NCI-H82 (cell line): ENCODE measurements around the gene KCNH1.

Source experiments
- DNase-seq: peaks from one replicate; lab custom pipeline; 2025; lab: John Stamatoyannopoulos, UW

KCNH1 gene

GRCh38 chr1:210857146-210857663, 276.7 kb downstream of the KCNH1 start:
- no peak for DNase-seq

- DNase-seq: no peak
Observed at GRCh38 chr1:210855440-210855839, 278.5 kb downstream of the KCNH1 start.

GRCh38 chr1:210853276-210853675, 280.7 kb downstream of the KCNH1 start:
- DNase-seq: no peak

DNA sequence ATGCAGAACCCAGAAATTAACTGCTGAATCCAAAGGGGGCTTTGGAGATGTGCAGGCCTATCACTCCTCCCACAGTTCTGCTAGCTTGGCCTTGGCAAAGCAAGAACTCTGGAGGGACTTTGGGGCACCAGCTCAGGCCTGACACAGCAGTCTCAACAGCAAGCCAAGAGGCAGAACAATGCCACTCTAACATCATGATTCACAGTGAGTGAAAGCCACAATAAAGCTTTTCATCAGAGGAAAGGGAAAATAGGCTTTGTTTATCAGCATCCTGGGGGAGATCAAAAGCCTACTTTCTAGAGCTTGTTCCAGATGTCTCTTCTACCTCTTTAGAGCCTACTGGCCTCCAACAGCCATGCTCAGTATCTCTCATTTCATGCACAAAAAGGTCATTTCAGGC, 283.4 kb downstream of the KCNH1 start:
- DNase-seq: no peak

- no peak for DNase-seq
Observed at GRCh38 chr1:210848474-210848873, 285.5 kb downstream of the KCNH1 start.

DNA sequence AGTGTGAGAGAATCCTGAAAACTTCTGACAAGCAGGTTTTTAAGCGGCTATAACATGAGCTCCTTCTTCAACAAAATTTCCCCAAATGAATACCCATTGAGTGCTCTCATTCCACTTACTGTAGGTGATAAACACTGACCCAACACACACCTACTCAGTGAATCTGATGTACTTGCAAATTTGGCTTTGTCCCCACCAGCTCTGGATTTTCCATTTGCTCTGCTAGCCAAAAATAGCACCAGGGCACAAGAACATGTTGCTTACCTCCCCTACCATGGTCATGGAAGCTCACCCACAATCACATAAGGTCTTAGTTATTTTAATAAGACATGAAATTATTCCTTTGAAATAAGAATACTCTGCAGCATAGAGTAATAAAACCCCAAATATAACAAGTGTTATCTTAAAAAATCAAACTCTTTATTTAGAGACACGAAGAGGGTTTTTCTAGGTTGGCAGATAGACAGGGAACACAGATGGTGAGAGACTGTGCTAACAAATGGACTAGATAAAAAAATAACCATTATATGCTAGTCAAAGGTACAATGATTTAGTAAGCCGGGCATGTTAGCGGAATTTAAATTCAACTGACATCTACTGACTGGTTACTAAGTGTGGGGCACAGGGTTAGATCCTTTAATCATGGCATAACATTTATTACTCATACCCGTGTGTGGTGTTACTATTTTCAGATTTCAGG, 291.9 kb downstream of the KCNH1 start:
- no peak for DNase-seq

GRCh38 chr1:210830034-210831028, 303.6 kb downstream of the KCNH1 start:
- no peak for DNase-seq

DNA sequence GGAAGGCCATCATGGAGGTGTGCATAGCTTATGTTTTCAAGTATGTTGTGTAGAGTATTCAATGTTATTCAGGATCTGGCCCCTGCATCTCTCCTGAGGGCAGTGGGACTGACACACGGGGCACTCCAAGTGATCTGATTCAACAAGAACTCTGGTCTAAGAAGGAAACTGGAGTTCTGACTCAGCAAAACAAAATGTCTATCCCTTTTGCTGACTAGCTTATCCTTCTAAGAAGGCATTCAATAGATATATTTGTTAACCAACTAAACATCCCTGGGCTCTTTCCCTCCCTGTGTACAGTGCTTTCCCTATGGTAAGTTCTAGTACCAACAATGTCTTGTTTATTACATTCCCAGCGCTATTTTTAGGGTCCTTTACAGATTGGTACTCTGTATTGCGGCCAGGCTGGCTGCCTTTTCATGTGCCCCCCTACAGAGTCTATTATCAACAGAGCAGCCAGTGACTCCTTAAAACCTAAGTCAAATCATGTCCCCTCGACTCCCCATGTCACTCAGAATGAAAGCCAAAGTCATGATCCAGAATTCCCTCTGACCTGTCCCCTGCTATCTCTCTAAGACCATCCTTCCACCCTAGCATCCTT, 304.9 kb downstream of the KCNH1 start:
- DNase-seq: no peak

- DNase-seq: no peak
Observed at GRCh38 chr1:210827481-210827880, 306.5 kb downstream of the KCNH1 start.

DNA sequence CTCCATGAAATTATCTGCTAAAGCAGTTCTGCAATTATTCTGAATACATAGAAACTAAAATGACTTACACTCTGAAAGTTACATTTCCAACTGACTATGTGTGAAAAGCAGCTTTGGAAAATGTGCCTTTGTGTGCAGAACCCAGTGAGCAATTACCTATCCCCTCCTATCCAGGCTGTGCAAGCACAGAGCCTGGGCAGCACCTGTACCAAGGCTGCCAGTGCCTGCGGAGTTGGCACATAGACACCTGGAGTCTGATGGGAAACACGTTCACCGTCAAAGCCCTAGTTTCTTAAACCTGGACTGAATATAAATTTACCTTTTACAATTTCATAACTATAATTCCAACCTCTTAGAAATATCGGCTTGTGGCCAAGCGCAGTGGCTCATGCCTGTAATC, 307.3 kb downstream of the KCNH1 start:
- no peak for DNase-seq

- DNase-seq: no peak
Observed at GRCh38 chr1:210822932-210823331, 311.0 kb downstream of the KCNH1 start.

- no peak for DNase-seq
Observed at GRCh38 chr1:210822241-210822640, 311.7 kb downstream of the KCNH1 start.

- DNase-seq: no peak
Observed at GRCh38 chr1:210821615-210822014, 312.3 kb downstream of the KCNH1 start.

DNA sequence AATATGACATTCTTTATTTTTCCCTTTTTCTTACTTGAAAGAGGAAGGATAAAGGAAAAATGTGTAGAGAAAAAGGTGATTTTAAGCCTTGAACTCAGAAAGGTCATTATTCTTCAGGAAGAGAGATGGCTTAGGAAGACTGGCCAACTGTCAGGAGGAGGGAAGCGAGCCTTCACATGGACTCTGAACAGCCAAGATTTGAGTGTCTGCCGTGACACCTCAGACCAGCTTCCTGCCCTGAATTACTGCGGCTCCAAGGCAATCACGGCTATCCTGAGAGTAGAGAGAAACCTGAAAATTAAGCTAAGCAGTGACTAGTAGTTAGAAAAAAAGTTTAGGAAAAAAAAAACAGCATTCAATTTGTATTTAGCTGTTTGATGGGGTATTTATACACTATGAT, 314.7 kb downstream of the KCNH1 start:
- no peak for DNase-seq

DNA sequence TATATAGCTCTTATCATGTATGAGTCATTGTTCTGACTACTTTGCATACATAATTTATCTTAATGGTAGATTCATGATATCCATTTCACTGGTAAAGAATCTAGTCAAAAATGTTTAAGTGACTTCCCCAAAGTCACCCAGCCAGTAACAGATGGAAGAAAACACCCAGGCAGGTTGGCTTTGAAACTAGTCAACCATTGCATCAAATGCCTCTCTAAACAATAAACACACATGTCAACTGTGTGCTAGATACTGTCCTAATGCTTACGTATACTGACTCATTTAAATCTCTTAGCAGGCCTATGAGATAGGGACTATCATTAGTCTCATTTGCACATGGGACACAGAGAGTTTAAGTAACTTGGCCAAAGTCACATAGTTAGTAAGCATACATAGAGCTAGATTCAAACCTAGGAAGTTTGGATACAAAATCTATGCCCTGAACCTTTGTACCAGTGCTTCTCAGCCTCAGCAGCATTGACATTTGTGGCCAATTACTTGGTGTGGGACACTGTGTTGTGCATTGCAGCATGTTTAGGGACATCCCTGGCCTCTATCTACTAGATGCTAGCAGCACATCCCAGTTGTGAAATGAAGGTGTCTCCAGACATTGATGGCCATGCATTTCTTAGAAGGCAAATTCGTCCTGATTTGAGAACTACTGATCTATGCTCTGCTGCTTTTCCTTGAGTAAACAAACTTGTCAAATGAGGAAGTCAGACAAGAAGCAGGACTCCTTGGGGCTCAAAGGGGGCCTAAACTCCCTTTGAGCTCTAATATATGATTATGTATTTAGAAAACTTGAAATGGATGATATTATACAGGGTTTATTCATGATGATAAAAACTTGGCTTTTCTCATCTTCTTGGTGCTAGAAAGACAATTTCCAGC, 316.3 kb downstream of the KCNH1 start:
- DNase-seq: no peak

DNA sequence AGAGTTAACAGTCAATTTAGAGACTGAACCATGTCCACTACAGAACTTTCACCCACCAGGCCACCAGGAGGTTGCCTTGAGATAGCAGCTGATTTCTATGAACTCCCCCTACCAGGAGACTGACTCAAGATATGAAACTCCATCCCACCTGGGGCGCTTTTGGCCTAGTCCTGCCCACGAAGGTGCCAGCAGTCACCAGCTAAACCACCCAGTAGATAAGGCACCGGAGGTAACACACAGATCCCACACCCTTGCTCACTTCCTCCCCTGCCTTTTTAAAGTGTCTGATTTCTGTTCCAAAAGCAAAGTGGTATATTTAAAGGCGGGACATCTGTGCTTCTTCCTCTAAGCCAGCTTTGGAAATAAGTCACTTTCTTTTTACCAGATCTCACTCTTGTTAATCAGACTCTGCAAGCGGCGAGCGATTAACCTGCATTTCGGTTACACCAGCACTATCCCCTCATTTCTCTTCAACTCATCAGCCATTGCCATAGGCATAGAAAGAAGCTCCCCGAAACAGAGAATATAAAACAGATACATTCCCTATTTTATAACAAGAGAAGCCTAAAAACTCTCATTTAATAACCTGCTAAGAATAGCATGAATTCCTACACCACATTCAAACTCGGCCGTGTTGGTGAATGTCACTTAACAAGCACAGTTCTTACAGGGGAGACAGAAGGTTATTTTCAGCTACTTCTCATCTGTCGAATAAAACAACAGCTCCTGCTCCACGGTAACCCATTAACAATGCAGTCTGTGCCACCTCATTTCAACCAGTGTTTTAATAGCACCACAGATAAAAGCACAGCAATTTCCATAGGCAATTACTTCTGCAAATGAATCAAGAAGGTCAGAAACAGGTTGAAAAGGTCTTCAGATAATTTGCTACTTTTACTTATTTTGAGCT, 318.1 kb downstream of the KCNH1 start:
- DNase-seq: no peak

DNA sequence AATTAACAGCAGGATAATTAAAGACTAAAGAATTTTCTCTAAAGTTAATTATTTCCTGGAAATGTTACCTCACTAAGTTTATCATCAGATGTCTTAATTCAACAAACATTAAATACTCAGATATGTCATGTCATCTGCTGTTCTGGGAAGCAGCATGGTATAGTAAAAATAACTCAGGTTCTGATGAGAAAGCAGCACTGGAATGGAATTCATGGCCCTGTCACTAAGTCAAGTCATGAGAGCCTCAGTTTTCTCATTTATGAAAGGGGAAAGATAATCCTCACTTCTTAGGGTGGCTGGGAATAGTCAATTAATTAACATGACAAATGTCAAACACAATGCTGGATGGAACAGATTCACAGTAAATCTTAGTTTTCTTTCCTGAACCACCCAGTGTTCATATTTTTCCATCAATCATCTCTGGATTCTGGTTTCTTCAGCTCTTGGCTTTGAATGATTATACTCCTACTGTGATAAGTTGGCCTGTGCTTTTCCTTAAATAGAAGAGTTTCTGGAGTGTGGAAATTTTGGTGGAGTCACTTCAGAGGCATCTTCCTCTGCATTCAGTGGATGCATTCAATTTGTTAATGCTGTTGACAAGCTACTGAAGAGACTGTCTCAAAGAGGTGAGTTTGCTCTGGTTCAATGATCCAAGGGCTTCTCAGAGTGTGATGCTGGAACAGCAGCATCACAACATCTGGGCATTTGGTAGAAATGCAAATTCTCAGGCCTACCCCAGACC, 319.4 kb downstream of the KCNH1 start:
- no peak for DNase-seq

DNA sequence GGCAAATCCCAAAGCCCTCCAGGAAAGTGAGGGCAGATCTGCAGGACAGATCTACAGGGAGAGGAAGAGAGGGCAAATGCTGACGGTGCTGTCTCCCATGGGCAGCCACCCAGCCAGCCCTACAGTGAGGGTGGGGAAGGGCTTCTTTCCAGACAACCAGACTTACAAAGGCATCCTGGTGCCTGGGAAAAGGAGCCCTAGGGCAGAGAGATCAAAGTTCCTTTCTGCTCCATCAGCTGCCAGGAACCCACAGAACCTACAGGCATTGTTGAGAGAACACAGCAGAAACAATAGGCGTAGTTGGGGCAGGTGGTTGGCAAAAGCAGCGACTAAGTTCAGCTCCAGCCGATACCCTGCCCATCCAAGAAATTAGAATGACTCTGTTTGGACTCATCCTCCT, 332.4 kb downstream of the KCNH1 start:
- no peak for DNase-seq

- no peak for DNase-seq
Observed at GRCh38 chr1:210800756-210801155, 333.2 kb downstream of the KCNH1 start.

GRCh38 chr1:210800301-210800700, 333.6 kb downstream of the KCNH1 start:
- no peak for DNase-seq
